Mesenchymal stem cell (in vitro differentiated cells and primary cell): ENCODE results near the gene PHRF1.

Experiments used
- DNase-seq: peaks from one replicate; pipeline ENCODE4 v3.0.0-alpha.2; 2013
- H2AFZ ChIP-seq: one replicate; pipeline ENCODE4 v1.6.1; 2013; ENCODE audit warnings: low read depth, mild to moderate bottlenecking, control low read depth, inconsistent platforms, low read length, moderate library complexity
- H2AK5ac ChIP-seq: 2 replicates; pipeline ENCODE4 v1.6.1; 2013; ENCODE audit warnings: low read length, moderate library complexity, mild to moderate bottlenecking, inconsistent platforms; ENCODE audit not compliant: severe bottlenecking
- H2BK120ac ChIP-seq: one replicate; pipeline ENCODE4 v1.6.1; 2013; ENCODE audit warnings: low read depth, mild to moderate bottlenecking, inconsistent platforms, low read length, moderate library complexity
- H2BK12ac ChIP-seq, 2 experiments: one replicate each; pipeline ENCODE4 v1.6.1; 2013; ENCODE audit warnings: inconsistent platforms in 2 of 2, low read length in 2 of 2, mild to moderate bottlenecking in 2 of 2, moderate library complexity in 2 of 2, control low read depth in 1 of 2
- H2BK15ac ChIP-seq: one replicate; pipeline ENCODE4 v1.6.1; 2013; ENCODE audit warnings: mild to moderate bottlenecking, low read depth, inconsistent platforms; ENCODE audit not compliant: poor library complexity, severe bottlenecking
- H2BK5ac ChIP-seq: 2 replicates; pipeline ENCODE4 v1.6.1; 2013; ENCODE audit warnings: low read depth, mild to moderate bottlenecking, low read length, control low read depth, inconsistent platforms; ENCODE audit not compliant: poor library complexity, severe bottlenecking
- H3K14ac ChIP-seq, 2 experiments: one replicate each; pipeline ENCODE4 v1.6.1; 2013; ENCODE audit warnings: inconsistent platforms in 2 of 2, low read length in 2 of 2, control low read depth in 1 of 2, mild to moderate bottlenecking in 1 of 2, moderate library complexity in 1 of 2
- H3K18ac ChIP-seq, 2 experiments: one replicate each; pipeline ENCODE4 v1.6.1; 2013; ENCODE audit warnings: inconsistent platforms in 2 of 2, low read length in 2 of 2, control low read depth in 1 of 2, low read depth in 1 of 2, mild to moderate bottlenecking in 1 of 2
- H3K23ac ChIP-seq, 2 experiments: one replicate each; pipeline ENCODE4 v1.6.1; 2013; ENCODE audit warnings: inconsistent platforms in 2 of 2, low read length in 2 of 2, mild to moderate bottlenecking in 2 of 2, moderate library complexity in 2 of 2, control low read depth in 1 of 2
- H3K27ac ChIP-seq: 2 replicates; pipeline ENCODE4 v1.5.1; 2013; ENCODE audit warnings: mild to moderate bottlenecking, moderate library complexity, low read length, control low read depth, inconsistent platforms; ENCODE audit not compliant: poor library complexity, severe bottlenecking
- H3K27me3 ChIP-seq, 2 experiments: 2 replicates each; pipeline versions ENCODE4 v1.6.1 to v1.7.0; 2013; ENCODE audit warnings: low read length in 2 of 2, mild to moderate bottlenecking in 2 of 2, moderate library complexity in 2 of 2, control low read depth in 1 of 2, inconsistent platforms in 1 of 2; ENCODE audit not compliant: control insufficient read depth in 1 of 2, insufficient read depth in 1 of 2
- H3K36me3 ChIP-seq, 2 experiments: 2 replicates each; pipeline versions ENCODE4 v1.6.1 to v1.7.0; 2013; ENCODE audit warnings: low read length in 2 of 2, control low read depth in 1 of 2, inconsistent platforms in 1 of 2, low read depth in 1 of 2, mild to moderate bottlenecking in 1 of 2; ENCODE audit not compliant: insufficient read depth in 2 of 2, control insufficient read depth in 1 of 2
- H3K4ac ChIP-seq, 2 experiments: one replicate each; pipeline ENCODE4 v1.6.1; 2013; ENCODE audit warnings: inconsistent platforms in 2 of 2, low read length in 2 of 2, mild to moderate bottlenecking in 2 of 2, moderate library complexity in 2 of 2, control low read depth in 1 of 2, low read depth in 1 of 2
- H3K4me1 ChIP-seq: 2 replicates; pipeline ENCODE4 v1.6.1; 2013; ENCODE audit warnings: low read depth, low read length, control low read depth; ENCODE audit not compliant: control insufficient read depth, insufficient read depth
- H3K4me2 ChIP-seq: 2 replicates; pipeline ENCODE4 v1.6.1; 2013; ENCODE audit warnings: low read length, mild to moderate bottlenecking, inconsistent platforms; ENCODE audit not compliant: poor library complexity, severe bottlenecking
- H3K4me3 ChIP-seq, 2 experiments: 2 replicates each; pipeline versions ENCODE4 v1.5.1 to v1.7.0; 2013; ENCODE audit warnings: low read length in 2 of 2, mild to moderate bottlenecking in 2 of 2, control low read depth in 1 of 2, low read depth in 1 of 2; ENCODE audit not compliant: insufficient read depth in 1 of 2
- H3K79me1 ChIP-seq: replicated peaks from 2 replicates; pipeline ENCODE4 v1.6.1; 2013; ENCODE audit warnings: mild to moderate bottlenecking, control low read depth, low read length, inconsistent platforms; ENCODE audit not compliant: poor library complexity, severe bottlenecking
- H3K9ac ChIP-seq: 2 replicates; pipeline ENCODE4 v1.7.0; 2013; ENCODE audit warnings: mild to moderate bottlenecking, low read length, moderate library complexity
- H3K9me3 ChIP-seq: 2 replicates; pipeline ENCODE4 v1.7.0; 2013; ENCODE audit warnings: mild to moderate bottlenecking, low read length; ENCODE audit not compliant: control insufficient read depth
- H4K8ac ChIP-seq: one replicate; pipeline ENCODE4 v1.6.1; 2013; ENCODE audit warnings: inconsistent platforms, mild to moderate bottlenecking, low read length, moderate library complexity
- H4K91ac ChIP-seq: one replicate; pipeline ENCODE4 v1.6.1; 2013; ENCODE audit warnings: mild to moderate bottlenecking, low read length, inconsistent platforms
- WGBS: methylation state at CpG from one replicate; pipeline ENCODE4 v1.1.7; 2013; ENCODE audit warnings: mixed read lengths; 5-methylcytosine and 5-hydroxymethylcytosine counted together

The PHRF1 gene

GRCh38 chr11:535519-536454 is 40.5 kb upstream of the PHRF1 start, which contains the start of gene HRAS:
HRAS (minus strand) TSS chr11:535576.
- peak within 1 kb of the TSS; percentile 41 for H4K91ac ChIP-seq
- peaks cover 0 to 17% of the 10 kb centered on the region in 2 experiments for H3K27me3 ChIP-seq
- peaks cover 36% of the 10 kb centered on the region for H3K4me1 ChIP-seq
- H3K9me3 ChIP-seq, result no peaks in the 10 kb centered on the region
- H3K79me1 ChIP-seq, result peaks cover 10% of the 10 kb centered on the region
- H3K27ac ChIP-seq, result no peak within 1 kb of the TSS
- H3K18ac ChIP-seq, result peak within 1 kb of the TSS; percentile 59 to 88
- peak within 1 kb of the TSS in 1 of 2 experiments; percentile 96 for H3K14ac ChIP-seq
- peak; percentile 93 for DNase-seq
- WGBS, result 5% methylated on average over 56 of the region's 97 CpGs
- H3K23ac ChIP-seq, result peak within 1 kb of the TSS in 1 of 2 experiments; percentile 99
- peak within 1 kb of the TSS; percentile 78 for H4K8ac ChIP-seq
- H3K4ac ChIP-seq, result peak within 1 kb of the TSS; percentile 66 to 80
- H3K9ac ChIP-seq, result peak within 1 kb of the TSS; percentile 85
- peak within 1 kb of the TSS; percentile 84 for H3K4me3 ChIP-seq
- H2BK15ac ChIP-seq, result peak within 1 kb of the TSS; percentile 85
- H3K36me3 ChIP-seq, result peaks cover 27 to 32% of the 10 kb centered on the region in 2 experiments
- H2AK5ac ChIP-seq, result no peak within 1 kb of the TSS
- peak within 1 kb of the TSS; percentile 55 for H2BK120ac ChIP-seq
- peak within 1 kb of the TSS; percentile 30 for H2AFZ ChIP-seq
- peak within 1 kb of the TSS; percentile 84 for H2BK5ac ChIP-seq
- peak within 1 kb of the TSS; percentile 96 for H3K4me2 ChIP-seq
- peak within 1 kb of the TSS in 1 of 2 experiments; percentile 68 for H2BK12ac ChIP-seq

- peak within 1 kb of the TSS; percentile 73 for H2AFZ ChIP-seq
- no peaks in the 10 kb centered on the region for H3K9me3 ChIP-seq
- H3K4me2 ChIP-seq, result peak within 1 kb of the TSS; percentile 23
- peak within 1 kb of the TSS; percentile 63 to 72 for H2BK12ac ChIP-seq
- no peak within 1 kb of the TSS for H3K27ac ChIP-seq
- DNase-seq, result peak; percentile 91
- H4K8ac ChIP-seq, result peak within 1 kb of the TSS; percentile 90
- H3K4me1 ChIP-seq, result peaks cover 36% of the 10 kb centered on the region
- H3K14ac ChIP-seq, result no peak within 1 kb of the TSS
- H3K9ac ChIP-seq, result peak within 1 kb of the TSS; percentile 57
- H3K27me3 ChIP-seq, result peaks cover 0 to 17% of the 10 kb centered on the region in 2 experiments
- H3K4ac ChIP-seq, result peak within 1 kb of the TSS; percentile 73 to 75
- no peak within 1 kb of the TSS for H2AK5ac ChIP-seq
- H2BK15ac ChIP-seq, result peak within 1 kb of the TSS; percentile 92
- H3K23ac ChIP-seq, result peak within 1 kb of the TSS in 1 of 2 experiments; percentile 0
- WGBS, result 6% methylated on average over 81 of the region's 93 CpGs
- H3K79me1 ChIP-seq, result peaks cover 10% of the 10 kb centered on the region
- H3K18ac ChIP-seq, result peak within 1 kb of the TSS; percentile 41 to 60
- peak within 1 kb of the TSS; percentile 93 for H4K91ac ChIP-seq
- peak within 1 kb of the TSS; percentile 78 for H2BK120ac ChIP-seq
- H3K4me3 ChIP-seq, result peak within 1 kb of the TSS; percentile 11 to 77
- H2BK5ac ChIP-seq, result no peak within 1 kb of the TSS
- H3K36me3 ChIP-seq, result peaks cover 16 to 20% of the 10 kb centered on the region in 2 experiments
Measured at GRCh38 chr11:536841-537621, 39.2 kb upstream of the PHRF1 start, which contains the start of gene LRRC56. LRRC56 (plus strand) TSS chr11:537527; CDS start chr11:540685, 3,158 bp downstream.

- H3K9ac ChIP-seq, result peak overlapping the region; percentile 57
- no peak for DNase-seq
- H3K4me3 ChIP-seq, result peak overlapping the region in 1 of 2 experiments; percentile 77
- H3K23ac ChIP-seq, result peak overlapping the region in 1 of 2 experiments; percentile 0
- H2AK5ac ChIP-seq, result no peak overlapping the region
- peaks cover 0 to 17% of the 10 kb centered on the region in 2 experiments for H3K27me3 ChIP-seq
- no peak overlapping the region for H3K27ac ChIP-seq
- peak overlapping the region; percentile 73 to 75 for H3K4ac ChIP-seq
- peak overlapping the region; percentile 91 for H2BK15ac ChIP-seq
- H3K4me1 ChIP-seq, result peaks cover 32% of the 10 kb centered on the region
- H3K9me3 ChIP-seq, result no peaks in the 10 kb centered on the region
- no peak overlapping the region for H2BK5ac ChIP-seq
- H3K14ac ChIP-seq, result no peak overlapping the region
- peak overlapping the region; percentile 78 for H2BK120ac ChIP-seq
- H3K4me2 ChIP-seq, result peak overlapping the region; percentile 23
- H2BK12ac ChIP-seq, result peak overlapping the region; percentile 26 to 63
- peaks cover 4% of the 10 kb centered on the region for H3K79me1 ChIP-seq
- 62% methylated on average over 18 of the region's 19 CpGs for WGBS
- H3K36me3 ChIP-seq, result peaks cover 8 to 12% of the 10 kb centered on the region in 2 experiments
- peak overlapping the region; percentile 90 for H4K8ac ChIP-seq
- H3K18ac ChIP-seq, result peak overlapping the region; percentile 41 to 60
- H4K91ac ChIP-seq, result peak overlapping the region; percentile 93
- H2AFZ ChIP-seq, result no peak overlapping the region
Measured at GRCh38 chr11:537622-538430, 38.4 kb upstream of the PHRF1 start.
